Endothelial cell of umbilical vein (primary cell): Measurements from ENCODE around the gene TRPM5. TPM values are rescaled to one million over a fixed set of nuclear protein-coding genes. Genes with fewer than 3 reads are reported as not detected.

Source experiments
- BruUV-seq: library from RNA; stranded (reverse); fragments of 400-500 nt; replicated peaks from 2 replicates; lab custom pipeline; 2021; lab: Mats Ljungman, UMichigan
- CTCF ChIA-PET: fragments of 300-600, 350-600 bp; sonication (Branson Sonifier 250); formaldehyde crosslinking; loops from one replicate; lab custom pipeline; 2021; ENCODE audit warnings: antibody characterized with exemption, inconsistent platforms; lab: Charles Lee
- POLR2A ChIA-PET: fragments of 300-600, 350-600 bp; sonication (Branson Sonifier 250); formaldehyde crosslinking; loops from one replicate; lab custom pipeline; 2021; ENCODE audit warnings: antibody characterized with exemption, inconsistent platforms; lab: Charles Lee
- DNase-seq: peaks from one replicate; pipeline ENCODE4 v3.0.0-alpha.2; 2011; ENCODE audit warnings: low read depth, low spot score
- FAIRE-seq: peaks from 2 replicates; lab custom pipeline; 2011; peaks lifted over from hg19 to GRCh38; lab: Jason Lieb, UNC
- H2AFZ ChIP-seq: 2 replicates; pipeline ENCODE4 v1.6.0; 2012; ENCODE audit warnings: low read depth, low read length, control low read depth, inconsistent platforms
- H3K27ac ChIP-seq: 2 replicates; pipeline ENCODE4 v1.5.1; 2011; ENCODE audit warnings: low read depth, mild to moderate bottlenecking, control low read depth, low read length, moderate library complexity; ENCODE audit not compliant: insufficient read depth
- H3K27me3 ChIP-seq, 2 experiments: 2 replicates each; pipeline versions ENCODE4 v1.6.0 to v1.6.1; 2011; ENCODE audit warnings: low read length in 2 of 2, mixed read lengths in 1 of 2; ENCODE audit not compliant: control insufficient read depth in 2 of 2, insufficient read depth in 2 of 2
- H3K36me3 ChIP-seq, 2 experiments: 2 replicates in 1 of 2; 3 replicates in 1 of 2; pipeline ENCODE4 v1.5.1; 2011; ENCODE audit warnings: low read length in 2 of 2, mild to moderate bottlenecking in 1 of 2, moderate library complexity in 1 of 2; ENCODE audit not compliant: control insufficient read depth in 2 of 2, insufficient read depth in 2 of 2; ENCODE audit errors: extremely low read depth in 1 of 2
- H3K4me1 ChIP-seq: 3 replicates; pipeline ENCODE4 v1.5.1; 2011; ENCODE audit warnings: mild to moderate bottlenecking, low read length; ENCODE audit not compliant: control insufficient read depth, insufficient read depth; ENCODE audit errors: extremely low read depth
- H3K4me2 ChIP-seq: 2 replicates; pipeline ENCODE4 v1.6.1; 2011; ENCODE audit warnings: low read length, control low read depth, mixed read lengths; ENCODE audit not compliant: insufficient read depth
- H3K4me3 ChIP-seq, 3 experiments: fragments of 200-600 bp in 1 of 3; sonication (generic), shearing (Covaris generic) in 1 of 3; replicated peaks in 1 of 3; 2 replicates each; pipeline ENCODE4 v1.5.1; 2011 to 2016; ENCODE audit warnings: control low read depth in 3 of 3, low read length in 3 of 3, mild to moderate bottlenecking in 2 of 3, inconsistent platforms in 1 of 3, low read depth in 1 of 3, moderate library complexity in 1 of 3; ENCODE audit not compliant: insufficient read depth in 1 of 3
- H3K79me2 ChIP-seq: 2 replicates; pipeline ENCODE4 v1.6.0; 2012; ENCODE audit warnings: low read length, inconsistent platforms; ENCODE audit not compliant: control insufficient read depth, insufficient read depth
- H3K9ac ChIP-seq: replicated peaks from 2 replicates; pipeline ENCODE3; 2011; ENCODE audit warnings: low read length, control low read depth; ENCODE audit not compliant: insufficient read depth; ENCODE audit errors: extremely low read depth
- H3K9me1 ChIP-seq: replicated peaks from 3 replicates; pipeline ENCODE4 v1.6.0; 2011; ENCODE audit warnings: mild to moderate bottlenecking, low read length; ENCODE audit not compliant: control insufficient read depth, insufficient read depth; ENCODE audit errors: extremely low read depth
- H3K9me3 ChIP-seq: replicated peaks from 2 replicates; pipeline ENCODE4 v1.5.1; 2012; ENCODE audit warnings: low read length, inconsistent platforms; ENCODE audit not compliant: control insufficient read depth, insufficient read depth
- H4K20me1 ChIP-seq: replicated peaks from 2 replicates; pipeline ENCODE3; 2011; ENCODE audit warnings: mild to moderate bottlenecking, low read length; ENCODE audit not compliant: control insufficient read depth, insufficient read depth; ENCODE audit errors: extremely low read depth
- EZH2 ChIP-seq: IDR thresholded peaks from 2 replicates; pipeline ENCODE4 v1.6.1; 2012; ENCODE audit warnings: borderline replicate concordance, low read depth, mild to moderate bottlenecking, moderate library complexity, low read length, inconsistent platforms; ENCODE audit not compliant: severe bottlenecking
- FOS ChIP-seq: IDR thresholded peaks from 2 replicates; pipeline ENCODE4 v1.6.1; 2011; ENCODE audit warnings: mild to moderate bottlenecking, low read length, moderate library complexity, borderline replicate concordance; ENCODE audit not compliant: insufficient read depth
- GATA2 ChIP-seq: IDR thresholded peaks from 2 replicates; pipeline ENCODE4 v1.7.0; 2011; ENCODE audit warnings: low read depth, mild to moderate bottlenecking, moderate library complexity, mixed read lengths, low read length; ENCODE audit not compliant: insufficient read length, insufficient read depth
- JUN ChIP-seq: IDR thresholded peaks from 2 replicates; pipeline ENCODE4 v1.6.1; 2011; ENCODE audit warnings: borderline replicate concordance, low read depth; ENCODE audit not compliant: insufficient read length, insufficient read depth
- MAX ChIP-seq: IDR thresholded peaks from 2 replicates; pipeline ENCODE4 v1.6.1; 2011; ENCODE audit not compliant: insufficient read depth, insufficient read length
- POLR2A ChIP-seq: IDR thresholded peaks from 2 replicates; pipeline ENCODE4 v1.6.1; 2012; ENCODE audit warnings: low read depth, mild to moderate bottlenecking, control low read depth, low read length
- POLR2AphosphoS5 ChIP-seq: IDR thresholded peaks from 2 replicates; pipeline ENCODE4 v1.6.1; 2012; ENCODE audit warnings: low read depth, mild to moderate bottlenecking, control low read depth, low read length, moderate library complexity; ENCODE audit not compliant: insufficient read depth
- dilution Hi-C: fragments of 300-500 bp; cut with MboI; formaldehyde crosslinking; loops from one replicate; pipeline ENCODE4 v1.15.0; 2019; ENCODE audit warnings: low sequenced_read_pairs; ENCODE audit not compliant: extremely low pct_ligation_motif_present
- intact Hi-C: fragments of 100-400 bp; cut with micrococcal nuclease; formaldehyde crosslinking; loops from one replicate; pipeline ENCODE4 v1.10.0; 2022
- polyA plus RNA-seq, 4 experiments: library from polyadenylated mRNA; depleted of rRNA in 3 of 4; stranded (reverse) in 3 of 4; unstranded in 1 of 4; fragments of >200 nt; gene quantifications; 2 replicates each; pipeline versions ENCODE4 v1.2.1 to v1.2.3, GENCODE V29; 2011 to 2012; ENCODE audit warnings: missing spikeins in 1 of 4
- total RNA-seq: library from RNA; stranded (reverse); gene quantifications from 2 replicates; pipeline ENCODE4 v1.2.3, GENCODE V29; 2021

TRPM5 gene
- total and polyA plus RNA-seq, 2 donors (not counting 3 experiments of a cell fraction or from before 2014, with no cell fraction given) = not detected

- no peaks in the 10 kb centered on the region for H3K27me3 ChIP-seq
- POLR2A ChIA-PET = no interaction called here
- no peaks in the 10 kb centered on the region for H3K4me1 ChIP-seq
- no peak overlapping the region for H3K4me2 ChIP-seq
- CTCF ChIA-PET = interaction anchor here (1.0 kb wide), 1 partner anchor 173 kb away, joined by 3 read pairs; no protein-coding TSS in a partner anchor
- TF ChIP-seq GATA2 = no peak
- no peak for TF ChIP-seq FOS
- TF ChIP-seq POLR2A = no peak
- no peak for TF ChIP-seq JUN
- no peak for TF ChIP-seq MAX
- no peak for TF ChIP-seq EZH2
- intact Hi-C loops = no loop called here
- H3K4me3 ChIP-seq = no peak overlapping the region
- FAIRE-seq (no peak), DNase-seq (no peak)
- H3K79me2 ChIP-seq = no peaks in the 10 kb centered on the region
- H3K9me3 ChIP-seq = no peaks in the 10 kb centered on the region
- no peaks in the 10 kb centered on the region for H3K9me1 ChIP-seq
- BruUV-seq = no TSS peak
- H3K36me3 ChIP-seq = no peaks in the 10 kb centered on the region
- no peak overlapping the region for H2AFZ ChIP-seq
- no peaks in the 10 kb centered on the region for H4K20me1 ChIP-seq
- dilution Hi-C loops = no loop called here
- H3K9ac ChIP-seq = no peak overlapping the region
- H3K27ac ChIP-seq = no peak overlapping the region
Measured at GRCh38 chr11:2477936-2478335, 33.6 kb upstream of the TRPM5 start.

GRCh38 chr11:2477254-2477653 lies 32.9 kb upstream of the TRPM5 start:
- TF ChIP-seq EZH2 (no peak), GATA2 (no peak), POLR2AphosphoS5 (no peak), MAX (no peak), POLR2A (no peak), JUN (no peak), FOS (no peak)
- Histone ChIP-seq H3K9me3 (no peaks in the 10 kb centered on the region), H3K27me3 (no peaks in the 10 kb centered on the region), H3K9ac (no peak overlapping the region), H3K36me3 (no peaks in the 10 kb centered on the region), H2AFZ (no peak overlapping the region), H3K4me1 (no peaks in the 10 kb centered on the region), H3K79me2 (no peaks in the 10 kb centered on the region), H3K9me1 (no peaks in the 10 kb centered on the region), H3K4me2 (no peak overlapping the region), H3K27ac (no peak overlapping the region), H4K20me1 (no peaks in the 10 kb centered on the region), H3K4me3 (no peak overlapping the region)
- intact Hi-C loops = no loop called here
- FAIRE-seq (no peak), DNase-seq (no peak)
- dilution Hi-C loops = no loop called here
- BruUV-seq = no TSS peak
- POLR2A ChIA-PET = no interaction called here
- CTCF ChIA-PET = interaction anchor here (1.0 kb wide), 1 partner anchor 172 kb away, joined by 3 read pairs; no protein-coding TSS in a partner anchor
